NB4 (cell line): ENCODE measurements around the gene COL21A1.

Source experiments
- CTCF ChIP-seq: IDR thresholded peaks from one replicate; pipeline ENCODE4 v1.5.1; 2012; ENCODE audit warnings: low read depth, low read length
- MAX ChIP-seq: IDR thresholded peaks from 2 replicates; pipeline ENCODE4 v1.6.1; 2011; ENCODE audit warnings: low read depth, low read length
- MYC ChIP-seq: IDR thresholded peaks from 2 replicates; pipeline ENCODE4 v1.6.1; 2011; ENCODE audit warnings: low read depth, low read length
- POLR2A ChIP-seq: IDR thresholded peaks from 2 replicates; pipeline ENCODE4 v1.6.1; 2011; ENCODE audit warnings: mild to moderate bottlenecking; ENCODE audit not compliant: insufficient read length; ENCODE audit errors: extremely low read depth

- TF ChIP-seq CTCF, result no peak
- TF ChIP-seq MAX, result no peak
- TF ChIP-seq POLR2A, result no peak
- TF ChIP-seq MYC, result no peak
These were observed 214.6 kb downstream of the COL21A1 start for GRCh38 chr6:56032715-56033260.
